T-helper 1 cell treated with Interleukin-12 subunit alpha and Interleukin-12 subunit beta and Interleukin-4 antibody, amounts not matched to agents 30 ng/mL and 1 ng/mL, for 36 hours (primary cell): ENCODE data around the gene RAB40A. TPM values are rescaled to one million over a fixed set of nuclear protein-coding genes. Genes with fewer than 3 reads are reported as not detected.
"Not testable (repeated sequence)": the region's sequence is repeated elsewhere in the genome, so short reads cannot be mapped to it uniquely, and the experiment has no call there.

Experiments
- intact Hi-C: fragments of 100-400 bp; cut with micrococcal nuclease; formaldehyde crosslinking; loops from one replicate; pipeline ENCODE4 v1.15.1; 2024
- total RNA-seq: library from RNA; stranded (reverse); gene quantifications from 2 replicates; pipeline ENCODE4 v1.2.3, GENCODE V29; 2022

The RAB40A gene
- total RNA-seq, 1 donor from 2014 or later: 0.20 TPM

DNA sequence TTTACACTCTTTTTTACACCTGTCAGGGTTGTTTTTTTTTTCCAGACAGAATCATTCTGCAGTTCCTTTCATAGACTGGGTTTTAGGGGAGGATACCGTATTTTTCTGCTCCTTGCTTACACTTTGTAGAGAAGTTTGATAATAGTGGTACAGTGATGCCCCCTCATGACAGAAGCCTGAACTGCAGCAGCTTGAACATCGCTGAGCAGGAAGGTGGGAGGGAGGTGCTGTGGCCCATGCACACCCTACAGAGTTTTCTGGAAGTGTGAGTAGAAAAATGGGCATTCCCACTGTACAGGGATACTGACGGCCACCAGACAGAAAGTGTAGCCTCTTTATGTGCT is 54.5 kb downstream of the RAB40A start:
- intact Hi-C loops: loop anchor here (1.0 to 2.0 kb wide), 8 partner anchors 60 to 513 kb away; partner anchors contain the start of genes BEX4, MORF4L2 and TCEAL8

DNA sequence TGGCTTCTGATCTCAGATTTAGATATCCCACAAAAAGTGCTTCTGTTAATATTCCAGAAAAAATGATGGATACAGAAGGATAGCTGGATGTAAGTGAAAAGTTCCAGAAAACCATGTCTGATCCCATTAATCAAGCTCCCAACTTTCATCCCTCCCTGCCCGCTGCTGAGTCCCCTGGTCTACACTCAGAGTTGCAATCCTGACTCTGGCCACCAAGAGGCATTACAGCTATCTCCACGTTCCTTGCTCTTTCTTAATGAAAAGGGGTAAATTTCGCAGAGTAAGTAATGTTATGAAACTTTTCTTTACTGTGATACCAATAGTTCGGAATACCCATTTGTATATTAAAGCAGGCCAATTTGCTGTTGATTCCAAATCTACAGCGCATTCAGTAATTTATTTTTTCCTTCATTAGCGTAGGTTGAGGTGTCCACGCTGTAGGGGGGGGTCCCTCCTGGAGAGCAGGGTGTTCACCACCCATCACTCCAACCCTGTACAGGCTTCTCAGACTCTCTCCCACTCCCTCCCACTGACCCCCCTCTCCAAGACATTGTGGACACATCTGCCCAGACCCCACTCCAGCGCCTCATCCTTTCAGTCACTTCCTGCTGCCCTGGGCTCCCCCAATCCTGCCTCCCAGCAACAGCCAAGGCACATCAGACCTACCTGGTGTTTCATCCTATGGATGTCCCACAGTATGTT is 55.1 kb downstream of the RAB40A start:
- intact Hi-C loops: loop anchor here (1.0 to 2.0 kb wide), 8 partner anchors 59 to 513 kb away; partner anchors contain the start of genes BEX4, MORF4L2 and TCEAL8

DNA sequence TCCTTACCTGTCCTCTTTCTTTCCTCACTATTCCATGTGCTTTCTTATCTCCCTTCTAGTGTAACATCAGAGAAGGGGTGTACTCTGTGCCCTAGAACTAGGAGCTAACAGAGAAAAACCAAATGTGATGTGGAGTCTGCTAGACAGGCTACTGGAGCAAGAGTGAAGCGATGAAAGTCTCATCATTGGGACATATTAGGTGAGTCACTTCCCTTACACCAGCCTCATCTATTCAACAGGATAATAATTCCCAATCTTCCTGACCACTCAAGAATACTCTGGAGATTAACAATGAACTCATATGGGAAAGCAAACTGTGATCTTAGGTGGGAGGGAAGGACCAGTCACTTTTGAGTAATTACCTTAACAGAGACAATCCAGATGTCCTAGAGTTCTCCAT is 58.1 kb downstream of the RAB40A start:
- intact Hi-C loops: no loop called here

DNA sequence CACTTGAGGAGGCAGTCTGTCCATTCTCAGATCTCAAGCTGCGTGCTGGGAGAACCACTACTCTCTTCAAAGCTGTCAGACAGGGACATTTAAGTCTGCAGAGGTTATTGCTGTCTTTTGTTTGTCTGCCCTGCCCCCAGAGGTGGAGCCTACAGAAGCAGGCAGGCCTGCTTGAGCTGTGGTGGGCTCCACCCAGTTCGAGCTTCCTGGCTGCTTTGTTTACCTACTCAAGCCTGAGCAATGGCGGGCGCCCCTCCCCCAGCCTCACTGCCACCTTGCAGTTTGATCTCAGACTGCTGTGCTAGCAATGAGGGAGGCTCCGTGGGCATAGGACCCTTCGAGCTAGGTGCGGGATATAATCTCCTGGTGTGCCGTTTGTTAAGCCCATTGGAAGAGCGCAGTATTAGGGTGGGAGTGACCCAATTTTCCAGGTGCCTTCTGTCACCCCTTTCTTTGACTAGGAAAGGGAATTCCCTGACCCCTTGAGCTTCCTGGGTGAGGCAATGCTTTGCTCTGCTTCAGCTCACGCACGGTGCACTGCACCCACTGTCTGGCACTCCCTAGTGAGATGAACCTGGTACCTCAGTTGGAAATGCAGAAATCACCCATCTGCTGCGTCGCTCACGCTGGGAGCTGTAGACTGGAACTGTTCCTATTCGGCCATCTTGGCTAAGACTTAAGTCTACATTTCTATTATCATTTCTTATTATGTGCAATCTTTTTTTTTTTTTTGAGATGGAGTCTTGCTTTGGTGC is 59.1 kb downstream of the RAB40A start:
- intact Hi-C loops: not testable (repeated sequence)

DNA sequence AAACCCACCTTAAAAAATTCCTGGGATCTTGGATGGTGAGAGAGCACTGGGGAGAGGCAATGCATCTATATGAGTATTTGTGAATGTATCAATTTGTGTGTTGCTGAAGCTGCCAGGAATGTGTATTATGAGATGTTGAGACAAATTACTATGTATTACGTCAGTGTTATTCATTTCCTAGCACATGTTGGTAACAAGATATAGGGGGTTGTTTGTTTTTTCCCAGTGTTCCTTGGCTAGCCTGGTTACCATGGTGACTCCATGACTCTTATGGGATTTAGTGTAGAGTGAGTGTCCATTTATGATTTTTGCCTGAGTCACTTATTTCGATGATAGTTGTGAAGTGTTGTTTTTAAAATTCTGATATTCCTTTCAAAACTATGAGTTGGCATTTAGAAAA is 65.6 kb downstream of the RAB40A start:
- intact Hi-C loops: no loop called here

Other genes with a start within 250 kb of the RAB40A start
- gene TCEAL5, start 242.7 kb downstream of the RAB40A start, total RNA-seq: not detected in 2 replicates
- 3.9 and 4.2 TPM in 2 replicates for gene BEX2, start 208.5 kb downstream of the RAB40A start, total RNA-seq
- not detected in 2 replicates for gene TCEAL7, start 189.2 kb downstream of the RAB40A start, total RNA-seq
- 0.54 and 0.98 TPM in 2 replicates for gene TCEAL9, start 163.0 kb downstream of the RAB40A start, total RNA-seq
- 5.3 and 7.4 TPM in 2 replicates for gene BEX3, start 143.0 kb downstream of the RAB40A start, total RNA-seq
- gene TCEAL4, start 66.0 kb upstream of the RAB40A start, total RNA-seq: 1.5 and 2.5 TPM in 2 replicates
- gene TCEAL3, start 88.5 kb upstream of the RAB40A start, total RNA-seq: 0.49 and 0.80 TPM in 2 replicates
- 2.4 and 2.8 TPM in 2 replicates for gene TCEAL1, start 109.5 kb upstream of the RAB40A start, total RNA-seq
- gene MORF4L2, start 167.2 kb upstream of the RAB40A start, total RNA-seq: 120 and 134 TPM in 2 replicates
- gene TMEM31, start 191.4 kb upstream of the RAB40A start, total RNA-seq: not detected in 2 replicates